Testis (tissue), 3 donors: ENCODE data around the gene F11. TPM values are rescaled to one million over a fixed set of nuclear protein-coding genes. Genes with fewer than 3 reads are reported as not detected.
"Not testable (repeated sequence)": the region's sequence is repeated elsewhere in the genome, so short reads cannot be mapped to it uniquely, and the experiment has no call there.

Experiments used
- DNase-seq: peaks from one replicate; pipeline ENCODE4 v3.0.0-alpha.2; 2019
- H3K27ac ChIP-seq, 2 donors: fragments of 200-600 bp; sonication (generic); one replicate each; pipeline ENCODE4 v1.5.1; 2019
- H3K27me3 ChIP-seq: fragments of 200-600 bp; sonication (generic); one replicate; pipeline ENCODE4 v1.5.1; 2019
- H3K36me3 ChIP-seq: fragments of 200-600 bp; sonication (generic); one replicate; pipeline ENCODE4 v1.5.1; 2017; ENCODE audit warnings: low read depth; ENCODE audit errors: missing control alignments
- H3K4me1 ChIP-seq: fragments of 200-600 bp; sonication (generic); one replicate; pipeline ENCODE4 v1.5.1; 2019
- H3K4me3 ChIP-seq, 2 donors: fragments of 200-600 bp; sonication (generic); one replicate each; pipeline ENCODE4 v1.5.1; 2017 to 2019
- H3K9me3 ChIP-seq: fragments of 200-600 bp; sonication (generic); one replicate; pipeline ENCODE4 v1.5.1; 2017
- POLR2A ChIP-seq: fragments of 450-650 bp; IDR thresholded peaks from one replicate; pipeline ENCODE4 v1.6.1; 2017; ENCODE audit warnings: antibody characterized with exemption, mild to moderate bottlenecking, moderate library complexity
- WGBS, 2 donors: methylation state at CpG; one replicate each; pipeline ENCODE4 v1.1.5; 2018; 5-methylcytosine and 5-hydroxymethylcytosine counted together
- intact Hi-C: fragments of 100-400 bp; cut with DNase I; formaldehyde crosslinking; loops from one replicate; pipeline ENCODE4 v1.15.1; 2023; ENCODE audit warnings: low total_unique reads
- polyA plus RNA-seq: library from polyadenylated mRNA; stranded (reverse); fragments of 350-450 nt; fragmentation: Illumina TruSeq; extraction: RNeasy Lipid Tissue Mini Kit (QIAGEN cat#74804); gene quantifications from one replicate; pipeline ENCODE4 v1.2.3, GENCODE V29; 2014; ENCODE audit warnings: low read depth, low replicate concordance; ENCODE audit not compliant: insufficient read depth
- total RNA-seq, 2 donors: library from RNA; depleted of rRNA; stranded (reverse); fragments of >200 nt; gene quantifications; one replicate each; pipeline ENCODE4 v1.2.3, GENCODE V29; 2016
- TF ChIP-seq, protein P1 (sequence below), 3 experiments: fragments of 450-650 bp in 2 of 3; fragments of 200-600 bp in 1 of 3; sonication (generic) in 1 of 3; IDR thresholded peaks; one replicate each; pipeline ENCODE4 v1.5.1; 2016 to 2019; ENCODE audit warnings: antibody characterized with exemption in 3 of 3, mild to moderate bottlenecking in 2 of 3, moderate library complexity in 1 of 3

F11 gene
- total and polyA plus RNA-seq, 3 donors from 2014 or later: 0.19 TPM; not detected in 2

GRCh38 chr4:186271081-186271678 lies 5.2 kb downstream of the F11 start:
- Histone ChIP-seq H3K9me3 (no peaks in the 10 kb centered on the region), H3K27me3 (no peaks in the 10 kb centered on the region), H3K36me3 (no peaks in the 10 kb centered on the region), H3K27ac (no peak overlapping the region), H3K4me3 (no peak overlapping the region), H3K4me1 (peaks cover 3% of the 10 kb centered on the region)
- DNase-seq: no peak
- TF ChIP-seq, protein P1, sequence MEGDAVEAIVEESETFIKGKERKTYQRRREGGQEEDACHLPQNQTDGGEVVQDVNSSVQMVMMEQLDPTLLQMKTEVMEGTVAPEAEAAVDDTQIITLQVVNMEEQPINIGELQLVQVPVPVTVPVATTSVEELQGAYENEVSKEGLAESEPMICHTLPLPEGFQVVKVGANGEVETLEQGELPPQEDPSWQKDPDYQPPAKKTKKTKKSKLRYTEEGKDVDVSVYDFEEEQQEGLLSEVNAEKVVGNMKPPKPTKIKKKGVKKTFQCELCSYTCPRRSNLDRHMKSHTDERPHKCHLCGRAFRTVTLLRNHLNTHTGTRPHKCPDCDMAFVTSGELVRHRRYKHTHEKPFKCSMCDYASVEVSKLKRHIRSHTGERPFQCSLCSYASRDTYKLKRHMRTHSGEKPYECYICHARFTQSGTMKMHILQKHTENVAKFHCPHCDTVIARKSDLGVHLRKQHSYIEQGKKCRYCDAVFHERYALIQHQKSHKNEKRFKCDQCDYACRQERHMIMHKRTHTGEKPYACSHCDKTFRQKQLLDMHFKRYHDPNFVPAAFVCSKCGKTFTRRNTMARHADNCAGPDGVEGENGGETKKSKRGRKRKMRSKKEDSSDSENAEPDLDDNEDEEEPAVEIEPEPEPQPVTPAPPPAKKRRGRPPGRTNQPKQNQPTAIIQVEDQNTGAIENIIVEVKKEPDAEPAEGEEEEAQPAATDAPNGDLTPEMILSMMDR (IDR thresholded peaks at IDR 0.05): no peak
- TF ChIP-seq POLR2A: no peak
- WGBS, 2 donors: 66 to 88% methylated on average over 9 of the region's 9 CpGs
- intact Hi-C loops: no loop called here

- intact Hi-C loops: no loop called here
- Histone ChIP-seq H3K27ac (no peak overlapping the region), H3K36me3 (no peaks in the 10 kb centered on the region), H3K27me3 (no peaks in the 10 kb centered on the region), H3K9me3 (no peaks in the 10 kb centered on the region), H3K4me1 (no peaks in the 10 kb centered on the region), H3K4me3 (no peak overlapping the region)
- 61 to 63% methylated on average over 4 of the region's 4 CpGs for WGBS, 2 donors
- TF ChIP-seq, protein P1 (IDR thresholded peaks at IDR 0.05): no peak
- TF ChIP-seq POLR2A: no peak
- DNase-seq: no peak
Measured at GRCh38 chr4:186272699-186273391, 6.9 kb downstream of the F11 start.

- DNase-seq, H3K36me3 ChIP-seq, H3K27me3 ChIP-seq, H3K4me3 ChIP-seq, H3K4me1 ChIP-seq, H3K27ac ChIP-seq, H3K9me3 ChIP-seq, intact Hi-C loops: not testable (repeated sequence)
- WGBS, 2 donors: 96 to 97% methylated on average over 5 of the region's 5 CpGs
Measured at GRCh38 chr4:186273392-186273789, 7.4 kb downstream of the F11 start.

- TF ChIP-seq, protein P1 (IDR thresholded peaks at IDR 0.05): no peak
- no peak for TF ChIP-seq POLR2A
- no peak for DNase-seq
- Histone ChIP-seq H3K27me3 (no peaks in the 10 kb centered on the region), H3K4me3 (no peak overlapping the region), H3K4me1 (no peaks in the 10 kb centered on the region), H3K27ac (no peak overlapping the region), H3K9me3 (no peaks in the 10 kb centered on the region), H3K36me3 (no peaks in the 10 kb centered on the region)
- intact Hi-C loops: no loop called here
- 84 to 90% methylated on average over 4 to 5 of the region's 5 CpGs for WGBS, 2 donors
Measured at GRCh38 chr4:186283311-186283710, 17.3 kb downstream of the F11 start.

GRCh38 chr4:186285147-186285546 lies 19.2 kb downstream of the F11 start:
- intact Hi-C loops: no loop called here

More at GRCh38 chr4:186285147-186285546, 19.2 kb downstream of the F11 start:
- Histone ChIP-seq H3K36me3 (no peaks in the 10 kb centered on the region), H3K27ac (no peak overlapping the region), H3K4me3 (no peak overlapping the region), H3K9me3 (no peaks in the 10 kb centered on the region), H3K4me1 (no peaks in the 10 kb centered on the region), H3K27me3 (no peaks in the 10 kb centered on the region)
- no peak for DNase-seq
- TF ChIP-seq POLR2A: no peak
- TF ChIP-seq, protein P1 (IDR thresholded peaks at IDR 0.05): no peak
- 89 to 96% methylated on average over 12 of the region's 12 CpGs for WGBS, 2 donors
